DMS153 treated with DMSO at 0.1 percent for 48 hours (cell line): ENCODE data around the gene SLX9.

Source experiments
- DNase-seq: peaks from one replicate; lab custom pipeline; 2025; ENCODE audit not compliant: unreplicated experiment; lab: John Stamatoyannopoulos, UW

SLX9 gene

GRCh38 chr21:44999972-45000636 is 60.3 kb downstream of the SLX9 start:
- DNase-seq, result no peak

GRCh38 chr21:45000637-45001133 is 60.9 kb downstream of the SLX9 start:
- no peak for DNase-seq

GRCh38 chr21:45001134-45002095 is 61.6 kb downstream of the SLX9 start:
- DNase-seq, result no peak

- no peak for DNase-seq
Observed at GRCh38 chr21:45002381-45003204, 62.8 kb downstream of the SLX9 start.

GRCh38 chr21:45003331-45004058 is 63.7 kb downstream of the SLX9 start:
- DNase-seq, result no peak

GRCh38 chr21:45004059-45004422 is 64.2 kb downstream of the SLX9 start:
- DNase-seq, result no peak

GRCh38 chr21:45004481-45005247 is 64.8 kb downstream of the SLX9 start:
- no peak for DNase-seq

- no peak for DNase-seq
Observed at GRCh38 chr21:45006536-45007095, 66.8 kb downstream of the SLX9 start.

- no peak for DNase-seq
Observed at GRCh38 chr21:45009616-45010015, 69.8 kb downstream of the SLX9 start.

GRCh38 chr21:45010096-45010495 is 70.3 kb downstream of the SLX9 start:
- no peak for DNase-seq

- DNase-seq, result no peak
Observed at GRCh38 chr21:45010860-45011259, 71.0 kb downstream of the SLX9 start.

- no peak for DNase-seq
Observed at GRCh38 chr21:45011426-45011825, 71.6 kb downstream of the SLX9 start.

GRCh38 chr21:45011911-45012661 is 72.3 kb downstream of the SLX9 start:
- no peak for DNase-seq

- no peak for DNase-seq
Observed at GRCh38 chr21:45012662-45013259, 72.9 kb downstream of the SLX9 start.

- no peak for DNase-seq
Observed at GRCh38 chr21:45013260-45013841, 73.5 kb downstream of the SLX9 start.

GRCh38 chr21:45014747-45015468 is 75.1 kb downstream of the SLX9 start:
- DNase-seq, result no peak

GRCh38 chr21:45015469-45015860 is 75.6 kb downstream of the SLX9 start:
- DNase-seq, result no peak
